Measurements from ENCODE around the gene WDR91.

Gene WDR91

GRCh38 chr7:135200821-135201331, 10.4 kb downstream of the WDR91 start:
- H3K9me3 Mint-ChIP-seq = no peaks in the 10 kb centered on the region
- intact Hi-C loops (cut with micrococcal nuclease) = no loop called here
- no peak overlapping the region for H3K4me3 Mint-ChIP-seq
- H3K36me3 Mint-ChIP-seq (ENCODE audit: low read depth) = peaks cover 97% of the 10 kb centered on the region
- no peak overlapping the region for H3K27ac Mint-ChIP-seq
- no peaks in the 10 kb centered on the region for H3K27me3 Mint-ChIP-seq
- peaks cover 1% of the 10 kb centered on the region for H3K4me1 Mint-ChIP-seq (ENCODE audit: low read depth)

- H3K27me3 Mint-ChIP-seq = no peaks in the 10 kb centered on the region
- no peaks in the 10 kb centered on the region for H3K9me3 Mint-ChIP-seq
- H3K4me3 Mint-ChIP-seq = no peak overlapping the region
- H3K36me3 Mint-ChIP-seq (ENCODE audit: low read depth) = peaks cover 98% of the 10 kb centered on the region
- H3K4me1 Mint-ChIP-seq (ENCODE audit: low read depth) = no peaks in the 10 kb centered on the region
- H3K27ac Mint-ChIP-seq = no peak overlapping the region
- intact Hi-C loops (cut with micrococcal nuclease) = no loop called here
Observed at GRCh38 chr7:135199439-135199838, 11.9 kb downstream of the WDR91 start.

GRCh38 chr7:135197906-135198655, 13.2 kb downstream of the WDR91 start:
- Mint-ChIP-seq H3K36me3 (ENCODE audit: low read depth) (peaks cover 98% of the 10 kb centered on the region), H3K27ac (no peak overlapping the region), H3K27me3 (no peaks in the 10 kb centered on the region), H3K4me3 (no peak overlapping the region), H3K4me1 (ENCODE audit: low read depth) (no peaks in the 10 kb centered on the region), H3K9me3 (no peaks in the 10 kb centered on the region)
- intact Hi-C loops (cut with micrococcal nuclease) = no loop called here

- intact Hi-C loops (cut with micrococcal nuclease) = no loop called here
- H3K27me3 Mint-ChIP-seq = no peaks in the 10 kb centered on the region
- H3K4me1 Mint-ChIP-seq (ENCODE audit: low read depth) = no peaks in the 10 kb centered on the region
- peaks cover 98% of the 10 kb centered on the region for H3K36me3 Mint-ChIP-seq (ENCODE audit: low read depth)
- H3K4me3 Mint-ChIP-seq = no peak overlapping the region
- H3K27ac Mint-ChIP-seq = no peak overlapping the region
- no peaks in the 10 kb centered on the region for H3K9me3 Mint-ChIP-seq
Observed at GRCh38 chr7:135197343-135197742, 14.0 kb downstream of the WDR91 start.

- Mint-ChIP-seq H3K9me3 (no peaks in the 10 kb centered on the region), H3K4me1 (ENCODE audit: low read depth) (peaks cover under 1% of the 10 kb centered on the region), H3K27ac (no peak overlapping the region), H3K4me3 (no peak overlapping the region), H3K27me3 (no peaks in the 10 kb centered on the region), H3K36me3 (ENCODE audit: low read depth) (peaks cover 98% of the 10 kb centered on the region)
- intact Hi-C loops (cut with micrococcal nuclease) = no loop called here
Observed at GRCh38 chr7:135195968-135196629, 15.2 kb downstream of the WDR91 start.

GRCh38 chr7:135195156-135195555, 16.2 kb downstream of the WDR91 start:
- Mint-ChIP-seq H3K27me3 (no peaks in the 10 kb centered on the region), H3K36me3 (ENCODE audit: low read depth) (peaks cover 98% of the 10 kb centered on the region), H3K9me3 (no peaks in the 10 kb centered on the region), H3K4me3 (no peak overlapping the region), H3K27ac (no peak overlapping the region), H3K4me1 (ENCODE audit: low read depth) (peaks cover 10% of the 10 kb centered on the region)
- intact Hi-C loops (cut with micrococcal nuclease) = no loop called here

GRCh38 chr7:135194494-135195095, 16.7 kb downstream of the WDR91 start:
- Mint-ChIP-seq H3K4me3 (no peak overlapping the region), H3K27ac (no peak overlapping the region), H3K27me3 (no peaks in the 10 kb centered on the region), H3K36me3 (ENCODE audit: low read depth) (peaks cover 100% of the 10 kb centered on the region), H3K9me3 (no peaks in the 10 kb centered on the region), H3K4me1 (ENCODE audit: low read depth) (peaks cover 15% of the 10 kb centered on the region)
- intact Hi-C loops (cut with micrococcal nuclease) = no loop called here

- H3K27ac Mint-ChIP-seq = no peak overlapping the region
- no peaks in the 10 kb centered on the region for H3K9me3 Mint-ChIP-seq
- H3K4me3 Mint-ChIP-seq = no peak overlapping the region
- H3K27me3 Mint-ChIP-seq = no peaks in the 10 kb centered on the region
- peaks cover 100% of the 10 kb centered on the region for H3K36me3 Mint-ChIP-seq (ENCODE audit: low read depth)
- peaks cover 15% of the 10 kb centered on the region for H3K4me1 Mint-ChIP-seq (ENCODE audit: low read depth)
- intact Hi-C loops (cut with micrococcal nuclease) = no loop called here
Observed at GRCh38 chr7:135193615-135194081, 17.7 kb downstream of the WDR91 start.

- Mint-ChIP-seq H3K9me3 (no peaks in the 10 kb centered on the region), H3K4me3 (no peak overlapping the region), H3K27ac (no peak overlapping the region), H3K36me3 (ENCODE audit: low read depth) (peaks cover 100% of the 10 kb centered on the region), H3K4me1 (ENCODE audit: low read depth) (peaks cover 15% of the 10 kb centered on the region), H3K27me3 (no peaks in the 10 kb centered on the region)
- intact Hi-C loops (cut with micrococcal nuclease) = no loop called here
Observed at GRCh38 chr7:135192914-135193536, 18.3 kb downstream of the WDR91 start.

GRCh38 chr7:135190703-135191102, 20.6 kb downstream of the WDR91 start:
- intact Hi-C loops (cut with micrococcal nuclease) = no loop called here
- Mint-ChIP-seq H3K27ac (peak overlapping the region; percentile 73), H3K4me3 (peak overlapping the region; percentile 7), H3K27me3 (no peaks in the 10 kb centered on the region), H3K36me3 (ENCODE audit: low read depth) (peaks cover 100% of the 10 kb centered on the region), H3K4me1 (ENCODE audit: low read depth) (peaks cover 15% of the 10 kb centered on the region), H3K9me3 (no peaks in the 10 kb centered on the region)

- H3K4me3 Mint-ChIP-seq = no peak overlapping the region
- H3K27me3 Mint-ChIP-seq = no peaks in the 10 kb centered on the region
- intact Hi-C loops (cut with micrococcal nuclease) = no loop called here
- H3K9me3 Mint-ChIP-seq = no peaks in the 10 kb centered on the region
- H3K36me3 Mint-ChIP-seq (ENCODE audit: low read depth) = peaks cover 100% of the 10 kb centered on the region
- peak overlapping the region; percentile 73 for H3K27ac Mint-ChIP-seq
- peaks cover 15% of the 10 kb centered on the region for H3K4me1 Mint-ChIP-seq (ENCODE audit: low read depth)
Observed at GRCh38 chr7:135189961-135190360, 21.4 kb downstream of the WDR91 start.

GRCh38 chr7:135189221-135189662, 22.1 kb downstream of the WDR91 start:
- intact Hi-C loops (cut with micrococcal nuclease) = no loop called here
- Mint-ChIP-seq H3K9me3 (peaks cover 4% of the 10 kb centered on the region), H3K4me3 (no peak overlapping the region), H3K27ac (no peak overlapping the region), H3K27me3 (no peaks in the 10 kb centered on the region), H3K36me3 (ENCODE audit: low read depth) (peaks cover 100% of the 10 kb centered on the region), H3K4me1 (ENCODE audit: low read depth) (peaks cover 15% of the 10 kb centered on the region)

GRCh38 chr7:135188298-135188984, 22.9 kb downstream of the WDR91 start:
- Mint-ChIP-seq H3K27me3 (no peaks in the 10 kb centered on the region), H3K27ac (no peak overlapping the region), H3K9me3 (peaks cover 12% of the 10 kb centered on the region), H3K4me1 (ENCODE audit: low read depth) (peaks cover 15% of the 10 kb centered on the region), H3K36me3 (ENCODE audit: low read depth) (peaks cover 100% of the 10 kb centered on the region), H3K4me3 (no peak overlapping the region)
- intact Hi-C loops (cut with micrococcal nuclease) = no loop called here

Measured in dendritic cell treated with granulocyte-macrophage colony-stimulating factor and Interleukin-4, amounts not matched to agents 40 ng/mL and 50 ng/mL, for 4 days (primary cell).